ENCODE data around the gene SPIRE2. TPM values are rescaled to one million over a fixed set of nuclear protein-coding genes. Genes with fewer than 3 reads are reported as not detected.

SPIRE2 gene
- total and polyA plus RNA-seq, 4 donors = 0.62 to 2.3 (median 1.8) TPM

- H3K36me3 ChIP-seq (ENCODE audit: control insufficient read depth in 1 of 2, insufficient read depth in 2 of 2, low read length in 1 of 2) = peaks cover 4 to 16% of the 10 kb centered on the region in 2 donors
- peak; percentile 42 to 65 for DNase-seq
- ATAC-seq (ENCODE audit: low FRiP score) = no peak
- H3K27ac ChIP-seq (ENCODE audit: low read depth in 1 of 2, low read length in 2 of 2) = no peak overlapping the region
- H3K4me3 ChIP-seq (ENCODE audit: low read length in 2 of 2) = no peak overlapping the region
- H3K9me3 ChIP-seq (ENCODE audit: control insufficient read depth, low read length) = no peaks in the 10 kb centered on the region
- intact Hi-C loops (cut with DNase I) = no loop called here
- no peaks in the 10 kb centered on the region for H3K4me1 ChIP-seq (ENCODE audit: control insufficient read depth in 1 of 2, insufficient read depth in 2 of 2, low read length in 2 of 2)
- H3K27me3 ChIP-seq (ENCODE audit: control insufficient read depth in 1 of 2, insufficient read depth in 2 of 2, low read length in 1 of 2) = no peaks in the 10 kb centered on the region
- 90 to 92% methylated on average over 11 of the region's 11 CpGs for WGBS, 2 donors
Measured at GRCh38 chr16:89902980-89903379, 74.7 kb downstream of the SPIRE2 start.

- peaks cover 0 to 16% of the 10 kb centered on the region in 2 donors for H3K36me3 ChIP-seq (ENCODE audit: control insufficient read depth in 1 of 2, insufficient read depth in 2 of 2, low read length in 1 of 2)
- 84 to 86% methylated on average over 19 of the region's 19 CpGs for WGBS, 2 donors
Measured at GRCh38 chr16:89903908-89904515, 75.7 kb downstream of the SPIRE2 start.

GRCh38 chr16:89904606-89905510 lies 76.6 kb downstream of the SPIRE2 start:
- peak in 1 of 2 donors; percentile 71 for DNase-seq
- Histone ChIP-seq H3K9me3 (ENCODE audit: control insufficient read depth, low read length) (no peaks in the 10 kb centered on the region), H3K4me1 (ENCODE audit: control insufficient read depth in 1 of 2, insufficient read depth in 2 of 2, low read length in 2 of 2) (no peaks in the 10 kb centered on the region), H3K27ac (ENCODE audit: low read depth in 1 of 2, low read length in 2 of 2) (no peak overlapping the region), H3K4me3 (ENCODE audit: low read length in 2 of 2) (no peak overlapping the region), H3K36me3 (ENCODE audit: control insufficient read depth in 1 of 2, insufficient read depth in 2 of 2, low read length in 1 of 2) (peaks cover 0 to 16% of the 10 kb centered on the region in 2 donors), H3K27me3 (ENCODE audit: control insufficient read depth in 1 of 2, insufficient read depth in 2 of 2, low read length in 1 of 2) (no peaks in the 10 kb centered on the region)
- no peak for ATAC-seq (ENCODE audit: low FRiP score)
- intact Hi-C loops (cut with DNase I) = no loop called here
- WGBS, 2 donors = 82 to 84% methylated on average over 31 of the region's 31 CpGs

More at GRCh38 chr16:89903908-89904515, 75.7 kb downstream of the SPIRE2 start:
- Histone ChIP-seq H3K27me3 (ENCODE audit: control insufficient read depth in 1 of 2, insufficient read depth in 2 of 2, low read length in 1 of 2) (no peaks in the 10 kb centered on the region), H3K4me1 (ENCODE audit: control insufficient read depth in 1 of 2, insufficient read depth in 2 of 2, low read length in 2 of 2) (no peaks in the 10 kb centered on the region), H3K27ac (ENCODE audit: low read depth in 1 of 2, low read length in 2 of 2) (no peak overlapping the region), H3K4me3 (ENCODE audit: low read length in 2 of 2) (no peak overlapping the region), H3K9me3 (ENCODE audit: control insufficient read depth, low read length) (no peaks in the 10 kb centered on the region)
- DNase-seq (peak in 1 of 2 donors; percentile 73), ATAC-seq (ENCODE audit: low FRiP score) (no peak)
- intact Hi-C loops (cut with DNase I) = no loop called here

- ATAC-seq (ENCODE audit: low FRiP score) (no peak), DNase-seq (peak; percentile 50 to 78)
- no peak overlapping the region for H3K27ac ChIP-seq (ENCODE audit: low read depth in 1 of 2, low read length in 2 of 2)
- no peaks in the 10 kb centered on the region for H3K9me3 ChIP-seq (ENCODE audit: control insufficient read depth, low read length)
- H3K4me3 ChIP-seq (ENCODE audit: low read length in 2 of 2) = no peak overlapping the region
- intact Hi-C loops (cut with DNase I) = no loop called here
- no peaks in the 10 kb centered on the region for H3K27me3 ChIP-seq (ENCODE audit: control insufficient read depth in 1 of 2, insufficient read depth in 2 of 2, low read length in 1 of 2)
- H3K4me1 ChIP-seq (ENCODE audit: control insufficient read depth in 1 of 2, insufficient read depth in 2 of 2, low read length in 2 of 2) = no peaks in the 10 kb centered on the region
- peaks cover 0 to 14% of the 10 kb centered on the region in 2 donors for H3K36me3 ChIP-seq (ENCODE audit: control insufficient read depth in 1 of 2, insufficient read depth in 2 of 2, low read length in 1 of 2)
- 86 to 87% methylated on average over 23 of the region's 23 CpGs for WGBS, 2 donors
Measured at GRCh38 chr16:89905511-89906139, 77.3 kb downstream of the SPIRE2 start.

GRCh38 chr16:89906140-89907025 lies 78.1 kb downstream of the SPIRE2 start:
- DNase-seq (no peak), ATAC-seq (ENCODE audit: low FRiP score) (no peak)
- Histone ChIP-seq H3K27ac (ENCODE audit: low read depth in 1 of 2, low read length in 2 of 2) (no peak overlapping the region), H3K4me3 (ENCODE audit: low read length in 2 of 2) (no peak overlapping the region), H3K4me1 (ENCODE audit: control insufficient read depth in 1 of 2, insufficient read depth in 2 of 2, low read length in 2 of 2) (no peaks in the 10 kb centered on the region), H3K9me3 (ENCODE audit: control insufficient read depth, low read length) (no peaks in the 10 kb centered on the region), H3K36me3 (ENCODE audit: control insufficient read depth in 1 of 2, insufficient read depth in 2 of 2, low read length in 1 of 2) (peaks cover 0 to 11% of the 10 kb centered on the region in 2 donors), H3K27me3 (ENCODE audit: control insufficient read depth in 1 of 2, insufficient read depth in 2 of 2, low read length in 1 of 2) (no peaks in the 10 kb centered on the region)
- intact Hi-C loops (cut with DNase I) = no loop called here
- 94 to 95% methylated on average over 40 of the region's 40 CpGs for WGBS, 2 donors

- H3K36me3 ChIP-seq (ENCODE audit: control insufficient read depth in 1 of 2, insufficient read depth in 2 of 2, low read length in 1 of 2) = peaks cover 0 to 11% of the 10 kb centered on the region in 2 donors
Measured at GRCh38 chr16:89907055-89907814, 79.0 kb downstream of the SPIRE2 start.

GRCh38 chr16:89908236-89908635 lies 80.0 kb downstream of the SPIRE2 start:
- Histone ChIP-seq H3K27me3 (ENCODE audit: control insufficient read depth in 1 of 2, insufficient read depth in 2 of 2, low read length in 1 of 2) (no peaks in the 10 kb centered on the region), H3K27ac (ENCODE audit: low read depth in 1 of 2, low read length in 2 of 2) (no peak overlapping the region), H3K4me3 (ENCODE audit: low read length in 2 of 2) (no peak overlapping the region), H3K4me1 (ENCODE audit: control insufficient read depth in 1 of 2, insufficient read depth in 2 of 2, low read length in 2 of 2) (no peaks in the 10 kb centered on the region), H3K36me3 (ENCODE audit: control insufficient read depth in 1 of 2, insufficient read depth in 2 of 2, low read length in 1 of 2) (peaks cover 0 to 11% of the 10 kb centered on the region in 2 donors), H3K9me3 (ENCODE audit: control insufficient read depth, low read length) (no peaks in the 10 kb centered on the region)
- DNase-seq = no peak
- intact Hi-C loops (cut with DNase I) = no loop called here
- no peak for ATAC-seq (ENCODE audit: low FRiP score)
- 96 to 99% methylated on average over 4 of the region's 4 CpGs for WGBS, 2 donors

More at GRCh38 chr16:89907055-89907814, 79.0 kb downstream of the SPIRE2 start:
- H3K9me3 ChIP-seq (ENCODE audit: control insufficient read depth, low read length) = no peaks in the 10 kb centered on the region
- intact Hi-C loops (cut with DNase I) = no loop called here
- no peak overlapping the region for H3K4me3 ChIP-seq (ENCODE audit: low read length in 2 of 2)
- DNase-seq (no peak), ATAC-seq (ENCODE audit: low FRiP score) (no peak)
- H3K4me1 ChIP-seq (ENCODE audit: control insufficient read depth in 1 of 2, insufficient read depth in 2 of 2, low read length in 2 of 2) = no peaks in the 10 kb centered on the region
- H3K27me3 ChIP-seq (ENCODE audit: control insufficient read depth in 1 of 2, insufficient read depth in 2 of 2, low read length in 1 of 2) = no peaks in the 10 kb centered on the region
- no peak overlapping the region for H3K27ac ChIP-seq (ENCODE audit: low read depth in 1 of 2, low read length in 2 of 2)
- 96 to 97% methylated on average over 13 of the region's 13 CpGs for WGBS, 2 donors
